Liver (tissue), 9 donors: ENCODE results near the gene DAGLA. TPM values are rescaled to one million over a fixed set of nuclear protein-coding genes. Genes with fewer than 3 reads are reported as not detected.

Experiments used
- DNase-seq: peaks from one replicate; pipeline ENCODE4 v3.0.0-alpha.2; 2017; ENCODE audit warnings: low spot score
- H3K27ac ChIP-seq, 2 donors: one replicate each; pipeline ENCODE4 v1.7.0; 2013; ENCODE audit warnings: inconsistent platforms in 2 of 2, low read length in 2 of 2, control low read depth in 1 of 2, low read depth in 1 of 2, mild to moderate bottlenecking in 1 of 2
- H3K27me3 ChIP-seq, 4 donors: one replicate each; pipeline versions ENCODE4 v1.6.1 to v1.7.0; 2013; ENCODE audit warnings: low read length in 3 of 4, inconsistent platforms in 1 of 4, mild to moderate bottlenecking in 1 of 4, moderate library complexity in 1 of 4; ENCODE audit not compliant: control insufficient read depth in 4 of 4, insufficient read depth in 4 of 4
- H3K36me3 ChIP-seq, 4 donors: one replicate each; pipeline versions ENCODE4 v1.6.1 to v1.7.0; 2013; ENCODE audit warnings: low read length in 3 of 4, mild to moderate bottlenecking in 3 of 4, low read depth in 1 of 4, moderate library complexity in 1 of 4; ENCODE audit not compliant: control insufficient read depth in 4 of 4, insufficient read depth in 3 of 4
- H3K4me1 ChIP-seq, 4 donors: one replicate each; pipeline versions ENCODE4 v1.6.1 to v1.7.0; 2013; ENCODE audit warnings: low read length in 3 of 4, mild to moderate bottlenecking in 3 of 4, moderate library complexity in 1 of 4; ENCODE audit not compliant: control insufficient read depth in 4 of 4, insufficient read depth in 4 of 4
- H3K4me3 ChIP-seq, 3 donors: one replicate each; pipeline versions ENCODE4 v1.6.1 to v1.7.0; 2013; ENCODE audit warnings: low read length in 3 of 3, control low read depth in 1 of 3, low read depth in 1 of 3, mild to moderate bottlenecking in 1 of 3
- H3K9ac ChIP-seq, 2 donors: one replicate each; pipeline ENCODE4 v1.7.0; 2013; ENCODE audit warnings: low read length in 2 of 2, mild to moderate bottlenecking in 2 of 2, moderate library complexity in 2 of 2, control low read depth in 1 of 2, low read depth in 1 of 2
- H3K9me3 ChIP-seq, 4 donors: one replicate each; pipeline versions ENCODE4 v1.6.1 to v1.7.0; 2013; ENCODE audit warnings: low read length in 3 of 4; ENCODE audit not compliant: control insufficient read depth in 4 of 4
- EGR1 ChIP-seq, 2 donors: IDR thresholded peaks; 2 replicates each; pipeline ENCODE4 v1.6.1; 2016 to 2018; ENCODE audit warnings: antibody characterized with exemption in 2 of 2, low read depth in 2 of 2
- FOXA1 ChIP-seq: IDR thresholded peaks from 2 replicates; pipeline ENCODE4 v1.6.1; 2016; ENCODE audit warnings: antibody characterized with exemption
- GABPA ChIP-seq, 2 donors: IDR thresholded peaks in 1 of 2; conservative IDR thresholded peaks in 1 of 2; 2 replicates each; pipeline ENCODE4 v1.6.1; 2016; ENCODE audit warnings: antibody characterized with exemption in 2 of 2, mild to moderate bottlenecking in 1 of 2, moderate library complexity in 1 of 2
- HNF4A ChIP-seq, 2 donors: conservative IDR thresholded peaks; 2 replicates each; pipeline ENCODE4 v1.6.1; 2016; ENCODE audit warnings: antibody characterized with exemption in 2 of 2, mild to moderate bottlenecking in 2 of 2
- HNF4G ChIP-seq: IDR thresholded peaks from 2 replicates; pipeline ENCODE4 v1.6.1; 2016; ENCODE audit warnings: antibody characterized with exemption
- JUND ChIP-seq, 2 donors: IDR thresholded peaks; 2 replicates each; pipeline ENCODE4 v1.6.1; 2016; ENCODE audit warnings: antibody characterized with exemption in 2 of 2
- NR2F2 ChIP-seq: IDR thresholded peaks from 2 replicates; pipeline ENCODE4 v1.6.1; 2016; ENCODE audit warnings: antibody characterized with exemption
- RAD21 ChIP-seq, 2 donors: IDR thresholded peaks; 2 replicates each; pipeline ENCODE4 v1.6.1; 2016; ENCODE audit warnings: antibody characterized with exemption in 2 of 2, mild to moderate bottlenecking in 2 of 2
- SP1 ChIP-seq: IDR thresholded peaks from 2 replicates; pipeline ENCODE4 v1.6.1; 2018; ENCODE audit warnings: antibody characterized with exemption, mild to moderate bottlenecking
- TAF1 ChIP-seq: conservative IDR thresholded peaks from 2 replicates; pipeline ENCODE4 v1.6.1; 2016; ENCODE audit warnings: antibody characterized with exemption, mild to moderate bottlenecking
- WGBS: extraction: QIAGEN DNeasy Blood & Tissue Kit; methylation state at CpG from one replicate; pipeline ENCODE4 v1.1.7; 2013; 5-methylcytosine and 5-hydroxymethylcytosine counted together
- polyA plus RNA-seq, 2 donors: library from polyadenylated mRNA; stranded (reverse) in 1 of 2; unstranded in 1 of 2; fragments of 200-250 nt in 1 of 2; fragments of >200 nt in 1 of 2; fragmentation: Nextera tagmentation in 1 of 2; extraction: Ambion mirVana in 1 of 2; gene quantifications; one replicate each; pipeline versions ENCODE4 v1.2.1 to v1.2.3, GENCODE V29; 2013 to 2015
- total RNA-seq, 2 donors: library from RNA; depleted of rRNA; stranded (reverse); fragments of >200 nt; gene quantifications; one replicate each; pipeline ENCODE4 v1.2.3, GENCODE V29; 2014
- TF ChIP-seq, protein P1 (sequence below): fragments of 150-350 bp; IDR thresholded peaks from 2 replicates; pipeline ENCODE4 v1.5.1; 2017; ENCODE audit warnings: improper control_type of control experiment, low read depth, low read length; ENCODE audit not compliant: missing input control
- TF ChIP-seq, protein P2 (sequence below): IDR thresholded peaks from 2 replicates; pipeline ENCODE4 v1.6.1; 2016; ENCODE audit warnings: antibody characterized with exemption
- TF ChIP-seq, protein P3 (sequence below): IDR thresholded peaks from 2 replicates; pipeline ENCODE4 v1.6.1; 2016; ENCODE audit warnings: antibody characterized with exemption
- TF ChIP-seq, protein P4 (sequence below): IDR thresholded peaks from 2 replicates; pipeline ENCODE4 v1.6.1; 2016; ENCODE audit warnings: antibody characterized with exemption
- TF ChIP-seq, protein P5 (sequence below): IDR thresholded peaks from 2 replicates; pipeline ENCODE4 v1.6.1; 2016; ENCODE audit warnings: antibody characterized with exemption, mild to moderate bottlenecking
- donor health status: healthy.
- donor health status: healthy.
- donor health status: healthy.
- donor health status: healthy.
- donor health status: healthy.

Gene DAGLA
- total and polyA plus RNA-seq, 4 donors, result 0.13 to 0.84 (median 0.60) TPM

DNA sequence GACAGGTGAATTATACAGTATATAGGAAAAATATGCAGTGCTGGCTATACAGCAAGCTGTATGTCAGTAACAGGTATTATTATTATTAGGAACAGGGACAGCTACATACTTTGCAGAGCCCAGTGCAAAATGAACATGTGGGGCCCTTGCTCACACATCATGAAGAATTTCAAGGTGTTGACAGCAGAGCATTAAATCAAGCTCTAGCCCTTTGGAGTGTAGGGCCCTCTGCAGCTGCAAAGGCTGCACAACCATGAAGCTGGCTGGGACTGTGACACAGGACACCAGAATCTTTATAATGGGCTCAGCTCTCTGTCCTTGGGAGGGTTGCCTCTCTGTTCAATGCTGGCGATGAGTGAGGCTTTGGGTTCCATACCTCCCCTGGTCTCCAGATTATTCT, 44.9 kb upstream of the DAGLA start:
- Histone ChIP-seq H3K36me3 (no peaks in the 10 kb centered on the region), H3K27ac (no peak overlapping the region), H3K4me3 (no peak overlapping the region), H3K9ac (no peak overlapping the region), H3K27me3 (no peaks in the 10 kb centered on the region), H3K4me1 (peaks cover 0 to 3% (median 0%) of the 10 kb centered on the region in 4 donors), H3K9me3 (no peaks in the 10 kb centered on the region)
- no peak for TF ChIP-seq SP1
- TF ChIP-seq HNF4G, result no peak
- no peak for TF ChIP-seq JUND (IDR thresholded peaks at IDR 0.05)
- TF ChIP-seq, protein P1, sequence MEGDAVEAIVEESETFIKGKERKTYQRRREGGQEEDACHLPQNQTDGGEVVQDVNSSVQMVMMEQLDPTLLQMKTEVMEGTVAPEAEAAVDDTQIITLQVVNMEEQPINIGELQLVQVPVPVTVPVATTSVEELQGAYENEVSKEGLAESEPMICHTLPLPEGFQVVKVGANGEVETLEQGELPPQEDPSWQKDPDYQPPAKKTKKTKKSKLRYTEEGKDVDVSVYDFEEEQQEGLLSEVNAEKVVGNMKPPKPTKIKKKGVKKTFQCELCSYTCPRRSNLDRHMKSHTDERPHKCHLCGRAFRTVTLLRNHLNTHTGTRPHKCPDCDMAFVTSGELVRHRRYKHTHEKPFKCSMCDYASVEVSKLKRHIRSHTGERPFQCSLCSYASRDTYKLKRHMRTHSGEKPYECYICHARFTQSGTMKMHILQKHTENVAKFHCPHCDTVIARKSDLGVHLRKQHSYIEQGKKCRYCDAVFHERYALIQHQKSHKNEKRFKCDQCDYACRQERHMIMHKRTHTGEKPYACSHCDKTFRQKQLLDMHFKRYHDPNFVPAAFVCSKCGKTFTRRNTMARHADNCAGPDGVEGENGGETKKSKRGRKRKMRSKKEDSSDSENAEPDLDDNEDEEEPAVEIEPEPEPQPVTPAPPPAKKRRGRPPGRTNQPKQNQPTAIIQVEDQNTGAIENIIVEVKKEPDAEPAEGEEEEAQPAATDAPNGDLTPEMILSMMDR, result no peak
- TF ChIP-seq, protein P2, sequence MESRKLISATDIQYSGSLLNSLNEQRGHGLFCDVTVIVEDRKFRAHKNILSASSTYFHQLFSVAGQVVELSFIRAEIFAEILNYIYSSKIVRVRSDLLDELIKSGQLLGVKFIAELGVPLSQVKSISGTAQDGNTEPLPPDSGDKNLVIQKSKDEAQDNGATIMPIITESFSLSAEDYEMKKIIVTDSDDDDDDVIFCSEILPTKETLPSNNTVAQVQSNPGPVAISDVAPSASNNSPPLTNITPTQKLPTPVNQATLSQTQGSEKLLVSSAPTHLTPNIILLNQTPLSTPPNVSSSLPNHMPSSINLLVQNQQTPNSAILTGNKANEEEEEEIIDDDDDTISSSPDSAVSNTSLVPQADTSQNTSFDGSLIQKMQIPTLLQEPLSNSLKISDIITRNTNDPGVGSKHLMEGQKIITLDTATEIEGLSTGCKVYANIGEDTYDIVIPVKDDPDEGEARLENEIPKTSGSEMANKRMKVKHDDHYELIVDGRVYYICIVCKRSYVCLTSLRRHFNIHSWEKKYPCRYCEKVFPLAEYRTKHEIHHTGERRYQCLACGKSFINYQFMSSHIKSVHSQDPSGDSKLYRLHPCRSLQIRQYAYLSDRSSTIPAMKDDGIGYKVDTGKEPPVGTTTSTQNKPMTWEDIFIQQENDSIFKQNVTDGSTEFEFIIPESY, result no peak
- TF ChIP-seq, protein P3, sequence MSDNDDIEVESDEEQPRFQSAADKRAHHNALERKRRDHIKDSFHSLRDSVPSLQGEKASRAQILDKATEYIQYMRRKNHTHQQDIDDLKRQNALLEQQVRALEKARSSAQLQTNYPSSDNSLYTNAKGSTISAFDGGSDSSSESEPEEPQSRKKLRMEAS, result no peak
- TF ChIP-seq TAF1, result no peak
- no peak for TF ChIP-seq NR2F2
- TF ChIP-seq, protein P4, sequence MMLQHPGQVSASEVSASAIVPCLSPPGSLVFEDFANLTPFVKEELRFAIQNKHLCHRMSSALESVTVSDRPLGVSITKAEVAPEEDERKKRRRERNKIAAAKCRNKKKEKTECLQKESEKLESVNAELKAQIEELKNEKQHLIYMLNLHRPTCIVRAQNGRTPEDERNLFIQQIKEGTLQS, result no peak
- TF ChIP-seq EGR1 (IDR thresholded peaks at IDR 0.05; ENCODE audit: low read depth in 2 of 2), result no peak
- TF ChIP-seq RAD21 (IDR thresholded peaks at IDR 0.05), result no peak
- no peak for TF ChIP-seq FOXA1
- no peak for TF ChIP-seq GABPA (IDR thresholded peaks at IDR 0.05 in 1 of 2, conservative IDR thresholded peaks at IDR 0.05 in 1 of 2)
- TF ChIP-seq HNF4A (conservative IDR thresholded peaks at IDR 0.05), result no peak
- no peak for DNase-seq
- 91% methylated on average over 1 of the region's 1 CpG for WGBS

DNA sequence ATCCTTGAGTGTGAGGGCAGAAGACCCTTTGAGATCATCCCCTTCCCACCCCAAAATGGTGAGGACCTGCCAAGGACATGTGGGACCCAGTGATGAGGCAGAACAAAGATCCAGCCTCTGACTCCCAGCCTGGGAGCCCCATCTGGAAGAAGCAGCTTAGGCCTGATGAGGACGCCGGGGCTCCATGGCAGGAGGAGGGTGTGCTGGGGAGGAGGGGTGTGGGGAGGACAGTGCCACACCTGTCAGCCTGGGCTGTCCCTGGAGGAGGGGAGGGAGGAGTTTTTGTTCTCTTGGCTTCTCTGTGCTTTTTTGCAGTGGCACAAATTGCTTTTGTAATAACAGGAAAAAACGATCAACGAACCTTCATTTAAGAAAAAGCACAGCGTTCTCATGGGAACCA, 44.4 kb upstream of the DAGLA start:
- TF ChIP-seq GABPA (IDR thresholded peaks at IDR 0.05 in 1 of 2, conservative IDR thresholded peaks at IDR 0.05 in 1 of 2) (no peak), TAF1 (no peak), FOXA1 (no peak)
- TF ChIP-seq, protein P5, sequence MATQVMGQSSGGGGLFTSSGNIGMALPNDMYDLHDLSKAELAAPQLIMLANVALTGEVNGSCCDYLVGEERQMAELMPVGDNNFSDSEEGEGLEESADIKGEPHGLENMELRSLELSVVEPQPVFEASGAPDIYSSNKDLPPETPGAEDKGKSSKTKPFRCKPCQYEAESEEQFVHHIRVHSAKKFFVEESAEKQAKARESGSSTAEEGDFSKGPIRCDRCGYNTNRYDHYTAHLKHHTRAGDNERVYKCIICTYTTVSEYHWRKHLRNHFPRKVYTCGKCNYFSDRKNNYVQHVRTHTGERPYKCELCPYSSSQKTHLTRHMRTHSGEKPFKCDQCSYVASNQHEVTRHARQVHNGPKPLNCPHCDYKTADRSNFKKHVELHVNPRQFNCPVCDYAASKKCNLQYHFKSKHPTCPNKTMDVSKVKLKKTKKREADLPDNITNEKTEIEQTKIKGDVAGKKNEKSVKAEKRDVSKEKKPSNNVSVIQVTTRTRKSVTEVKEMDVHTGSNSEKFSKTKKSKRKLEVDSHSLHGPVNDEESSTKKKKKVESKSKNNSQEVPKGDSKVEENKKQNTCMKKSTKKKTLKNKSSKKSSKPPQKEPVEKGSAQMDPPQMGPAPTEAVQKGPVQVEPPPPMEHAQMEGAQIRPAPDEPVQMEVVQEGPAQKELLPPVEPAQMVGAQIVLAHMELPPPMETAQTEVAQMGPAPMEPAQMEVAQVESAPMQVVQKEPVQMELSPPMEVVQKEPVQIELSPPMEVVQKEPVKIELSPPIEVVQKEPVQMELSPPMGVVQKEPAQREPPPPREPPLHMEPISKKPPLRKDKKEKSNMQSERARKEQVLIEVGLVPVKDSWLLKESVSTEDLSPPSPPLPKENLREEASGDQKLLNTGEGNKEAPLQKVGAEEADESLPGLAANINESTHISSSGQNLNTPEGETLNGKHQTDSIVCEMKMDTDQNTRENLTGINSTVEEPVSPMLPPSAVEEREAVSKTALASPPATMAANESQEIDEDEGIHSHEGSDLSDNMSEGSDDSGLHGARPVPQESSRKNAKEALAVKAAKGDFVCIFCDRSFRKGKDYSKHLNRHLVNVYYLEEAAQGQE, result no peak
- WGBS, result 82% methylated on average over 5 of the region's 5 CpGs
- no peak overlapping the region for H3K27ac ChIP-seq
- H3K4me3 ChIP-seq, result no peak overlapping the region
- no peak overlapping the region for H3K9ac ChIP-seq
- H3K4me1 ChIP-seq, result peaks cover 0 to 3% (median 0%) of the 10 kb centered on the region in 4 donors
- no peaks in the 10 kb centered on the region for H3K9me3 ChIP-seq
- DNase-seq, result no peak
- H3K36me3 ChIP-seq, result no peaks in the 10 kb centered on the region
- H3K27me3 ChIP-seq, result no peaks in the 10 kb centered on the region
